Breast epithelium (tissue), 4 donors: ENCODE data around the gene ARL5C. TPM values are rescaled to one million over a fixed set of nuclear protein-coding genes. Genes with fewer than 3 reads are reported as not detected.
A peak's percentile ranks its signal among the peaks of the same experiment; 100 is the strongest.

ENCODE experiments used
- DNase-seq, 2 donors: peaks; one replicate each; pipeline ENCODE4 v3.0.0-alpha.2; 2019; ENCODE audit warnings: low spot score in 2 of 2
- H3K27ac ChIP-seq, 2 donors: fragments of 200-600 bp; sonication (generic) in 1 of 2; one replicate each; pipeline ENCODE4 v1.5.1; 2016 to 2019; ENCODE audit warnings: mild to moderate bottlenecking in 1 of 2
- H3K27me3 ChIP-seq, 2 donors: fragments of 200-600 bp; sonication (generic) in 1 of 2; one replicate each; pipeline versions ENCODE4 v1.5.1 to v1.6.0; 2017 to 2019; ENCODE audit warnings: control low read depth in 1 of 2, mild to moderate bottlenecking in 1 of 2
- H3K36me3 ChIP-seq: fragments of 200-600 bp; one replicate; pipeline ENCODE4 v1.5.1; 2019
- H3K4me1 ChIP-seq, 2 donors: fragments of 200-600 bp; sonication (generic); one replicate each; pipeline ENCODE4 v1.5.1; 2016 to 2019; ENCODE audit warnings: control low read depth in 1 of 2
- H3K4me3 ChIP-seq, 3 donors: fragments of 200-600 bp; sonication (generic); 1 replicate in 2 of 3; 2 replicates in 1 of 3; pipeline ENCODE4 v1.5.1; 2016 to 2019; ENCODE audit warnings: mild to moderate bottlenecking in 3 of 3, moderate library complexity in 2 of 3
- H3K9me3 ChIP-seq, 2 donors: fragments of 200-600 bp; sonication (generic) in 1 of 2; one replicate each; pipeline ENCODE4 v1.5.1; 2016 to 2019; ENCODE audit warnings: control low read depth in 1 of 2
- CTCF ChIP-seq, 3 donors: fragments of 450-650 bp; IDR thresholded peaks; one replicate each; pipeline ENCODE4 v1.5.1; 2016 to 2017; ENCODE audit warnings: antibody characterized with exemption in 3 of 3, mild to moderate bottlenecking in 3 of 3, moderate library complexity in 3 of 3
- POLR2A ChIP-seq: fragments of 450-650 bp; IDR thresholded peaks from one replicate; pipeline ENCODE4 v1.6.1; 2016; ENCODE audit warnings: antibody characterized with exemption, mild to moderate bottlenecking, moderate library complexity
- POLR2AphosphoS5 ChIP-seq, 3 donors: sonication (generic); formaldehyde crosslinking; IDR thresholded peaks; one replicate each; pipeline ENCODE4 v1.6.1; 2017; ENCODE audit warnings: antibody characterized with exemption in 3 of 3
- intact Hi-C: fragments of 100-400 bp; cut with DNase I; formaldehyde crosslinking; loops from one replicate; pipeline ENCODE4 v1.15.1; 2023; ENCODE audit warnings: low total_unique reads
- total RNA-seq, 3 donors: library from RNA; depleted of rRNA; stranded (reverse); fragments of >200 nt; gene quantifications; one replicate each; pipeline ENCODE4 v1.1.0, GENCODE V29; 2016

Gene ARL5C
- total RNA-seq, result not detected

- H3K4me3 ChIP-seq, result peak within 1 kb of the TSS; percentile 41 to 63 (median 49)
- H3K27ac ChIP-seq, result no peak within 1 kb of the TSS
- DNase-seq, result no peak
- no peaks in the 10 kb centered on the region for H3K27me3 ChIP-seq
- intact Hi-C loops, result no loop called here
- peaks cover 0 to 2% of the 10 kb centered on the region in 2 donors for H3K4me1 ChIP-seq
- H3K36me3 ChIP-seq, result no peaks in the 10 kb centered on the region
- no peak for TF ChIP-seq POLR2AphosphoS5 (IDR thresholded peaks at IDR 0.05)
- TF ChIP-seq POLR2A, result no peak
- TF ChIP-seq CTCF (IDR thresholded peaks at IDR 0.05), result no peak
- no peaks in the 10 kb centered on the region for H3K9me3 ChIP-seq
Measured at GRCh38 chr17:39165841-39166349, at the start of gene ARL5C. Gene ARL5C (minus strand): TSS chr17:39166161. CDS start chr17:39165760, 401 bp downstream.

GRCh38 chr17:39213852-39214251 is 47.9 kb upstream of the ARL5C start:
- H3K9me3 ChIP-seq, result no peaks in the 10 kb centered on the region
- no peaks in the 10 kb centered on the region for H3K27me3 ChIP-seq
- H3K27ac ChIP-seq, result peak overlapping the region; percentile 55 to 58
- TF ChIP-seq POLR2AphosphoS5 (IDR thresholded peaks at IDR 0.05) (no peak), CTCF (IDR thresholded peaks at IDR 0.05) (no peak), POLR2A (no peak)
- no peaks in the 10 kb centered on the region for H3K36me3 ChIP-seq
- intact Hi-C loops, result no loop called here
- DNase-seq, result peak; percentile 64 to 80
- H3K4me1 ChIP-seq, result peaks cover 9 to 35% of the 10 kb centered on the region in 2 donors
- no peak overlapping the region for H3K4me3 ChIP-seq

GRCh38 chr17:39212841-39213480 is 47.0 kb upstream of the ARL5C start:
- peak in 2 of 3 donors; percentile 67 to 69 for TF ChIP-seq POLR2AphosphoS5 (IDR thresholded peaks at IDR 0.05)
- TF ChIP-seq POLR2A, result no peak
- DNase-seq, result peak; percentile 79 to 91
- no peaks in the 10 kb centered on the region for H3K27me3 ChIP-seq
- no peaks in the 10 kb centered on the region for H3K9me3 ChIP-seq
- H3K27ac ChIP-seq, result peak overlapping the region; percentile 58 to 75
- peaks cover 9 to 40% of the 10 kb centered on the region in 2 donors for H3K4me1 ChIP-seq
- H3K4me3 ChIP-seq, result peak overlapping the region in 1 of 3 donors; percentile 19
- intact Hi-C loops, result no loop called here
- no peaks in the 10 kb centered on the region for H3K36me3 ChIP-seq

- Histone ChIP-seq H3K27me3 (no peaks in the 10 kb centered on the region), H3K27ac (peak overlapping the region; percentile 58 to 75)
- intact Hi-C loops, result no loop called here
Measured at GRCh38 chr17:39212195-39212810, 46.3 kb upstream of the ARL5C start.

GRCh38 chr17:39210093-39210434 is 44.1 kb upstream of the ARL5C start:
- TF ChIP-seq POLR2A (no peak), POLR2AphosphoS5 (IDR thresholded peaks at IDR 0.05) (no peak), CTCF (IDR thresholded peaks at IDR 0.05) (no peak)
- Histone ChIP-seq H3K36me3 (no peaks in the 10 kb centered on the region), H3K27ac (peak overlapping the region; percentile 88 to 89), H3K27me3 (no peaks in the 10 kb centered on the region), H3K4me1 (peaks cover 9 to 36% of the 10 kb centered on the region in 2 donors), H3K4me3 (peak overlapping the region; percentile 35 to 61 (median 36)), H3K9me3 (no peaks in the 10 kb centered on the region)
- DNase-seq, result no peak
- intact Hi-C loops, result no loop called here

More at GRCh38 chr17:39212195-39212810, 46.3 kb upstream of the ARL5C start:
- no peak for DNase-seq
- Histone ChIP-seq H3K36me3 (no peaks in the 10 kb centered on the region), H3K4me1 (peaks cover 9 to 36% of the 10 kb centered on the region in 2 donors), H3K4me3 (peak overlapping the region in 1 of 3 donors; percentile 19), H3K9me3 (no peaks in the 10 kb centered on the region)
- TF ChIP-seq POLR2AphosphoS5 (IDR thresholded peaks at IDR 0.05) (peak in 1 of 3 donors; percentile 11), POLR2A (no peak)
